Stimulated activated CD8-positive, alpha-beta memory T cell treated with anti-CD3 and anti-CD28 coated beads, Interleukin-4, amount 100 ng/mL, for 24 hours (primary cell): Measurements from ENCODE around the gene TAS2R9.
"Not testable (repeated sequence)": the region's sequence is repeated elsewhere in the genome, so short reads cannot be mapped to it uniquely, and the experiment has no call there.

ENCODE experiments used
- DNase-seq: peaks from one replicate; pipeline ENCODE4 v3.0.0-alpha.2; 2020; ENCODE audit warnings: low read depth

Gene TAS2R9

GRCh38 chr12:10810068-10810467, at the start of gene TAS2R9:
Gene TAS2R9, minus strand, starts transcription at chr12:10810168. Its CDS starts 93 bp downstream, at chr12:10810075.
- no peak for DNase-seq

GRCh38 chr12:10855807-10856206, 45.8 kb upstream of the TAS2R9 start:
- DNase-seq: no peak

- no peak for DNase-seq
These were observed 43.8 kb upstream of the TAS2R9 start for GRCh38 chr12:10853776-10854175.

GRCh38 chr12:10851243-10851858, 41.4 kb upstream of the TAS2R9 start:
- no peak for DNase-seq

- no peak for DNase-seq
These were observed 39.5 kb upstream of the TAS2R9 start, which contains the start of gene PRR4 for GRCh38 chr12:10849425-10849878. Gene PRR4, minus strand, starts transcription at chr12:10849475. Its CDS starts 38 bp downstream, at chr12:10849437.

GRCh38 chr12:10847744-10848143, 37.8 kb upstream of the TAS2R9 start:
- DNase-seq: no peak

GRCh38 chr12:10842862-10843261, 32.9 kb upstream of the TAS2R9 start:
- DNase-seq: no peak

- DNase-seq: no peak
These were observed 28.5 kb upstream of the TAS2R9 start for GRCh38 chr12:10838461-10838860.

GRCh38 chr12:10829994-10830393, 20.0 kb upstream of the TAS2R9 start:
- DNase-seq: no peak

GRCh38 chr12:10826258-10826657, 16.3 kb upstream of the TAS2R9 start, which contains the start of gene TAS2R10:
Gene TAS2R10, minus strand, starts transcription at chr12:10826358. Its CDS starts 89 bp downstream, at chr12:10826269.
- DNase-seq: no peak

GRCh38 chr12:10824957-10825356, 15.0 kb upstream of the TAS2R9 start:
- no peak for DNase-seq

- no peak for DNase-seq
These were observed 2.0 kb upstream of the TAS2R9 start for GRCh38 chr12:10811883-10812536.

GRCh38 chr12:10807186-10807585, 2.8 kb downstream of the TAS2R9 start, which contains the start of gene TAS2R8:
Gene TAS2R8, minus strand, starts transcription at chr12:10807286. Its CDS starts 306 bp downstream, at chr12:10806980.
- DNase-seq: no peak

- DNase-seq: no peak
These were observed 7.4 kb downstream of the TAS2R9 start, which contains the start of gene TAS2R7 for GRCh38 chr12:10802587-10802986. Gene TAS2R7, minus strand, starts transcription at chr12:10802627. Its CDS starts 57 bp downstream, at chr12:10802570.

GRCh38 chr12:10801741-10802140, 8.2 kb downstream of the TAS2R9 start:
- DNase-seq: no peak

- no peak for DNase-seq
These were observed 15.7 kb downstream of the TAS2R9 start for GRCh38 chr12:10794222-10794621.

- not testable (repeated sequence) for DNase-seq
These were observed 18.2 kb downstream of the TAS2R9 start for GRCh38 chr12:10791769-10792168.

GRCh38 chr12:10783252-10783651, 26.7 kb downstream of the TAS2R9 start:
- DNase-seq: no peak

- no peak for DNase-seq
These were observed 30.9 kb downstream of the TAS2R9 start for GRCh38 chr12:10779103-10779502.

GRCh38 chr12:10771132-10771733, 38.7 kb downstream of the TAS2R9 start:
- DNase-seq: no peak

GRCh38 chr12:10759657-10760056, 50.3 kb downstream of the TAS2R9 start:
- DNase-seq: no peak
